Neural cell (in vitro differentiated cells): ENCODE data around the gene TMEM26.

Source experiments
- CTCF ChIP-seq: fragments of 450-650 bp; IDR thresholded peaks from 2 replicates; pipeline ENCODE4 v1.5.1; 2014; ENCODE audit warnings: antibody characterized with exemption, mild to moderate bottlenecking, moderate library complexity; ENCODE audit not compliant: poor library complexity, severe bottlenecking
- EP300 ChIP-seq: fragments of 450-650 bp; conservative IDR thresholded peaks from 2 replicates; pipeline ENCODE4 v1.6.1; 2014; ENCODE audit warnings: antibody characterized with exemption, mild to moderate bottlenecking, moderate library complexity; ENCODE audit not compliant: poor library complexity, severe bottlenecking
- EZH2 ChIP-seq: fragments of 200-600, 300-800 bp; shearing (Covaris generic), sonication (generic); IDR thresholded peaks from 2 replicates; pipeline ENCODE4 v1.6.1; 2014; ENCODE audit warnings: antibody characterized with exemption, low read length, borderline replicate concordance, mild to moderate bottlenecking; ENCODE audit not compliant: insufficient read depth, poor library complexity, severe bottlenecking
- POLR2AphosphoS5 ChIP-seq: IDR thresholded peaks from 2 replicates; pipeline ENCODE4 v1.6.1; 2012
- RAD21 ChIP-seq: fragments of 450-650 bp; conservative IDR thresholded peaks from 2 replicates; pipeline ENCODE4 v1.6.1; 2014; ENCODE audit warnings: antibody characterized with exemption, mild to moderate bottlenecking, moderate library complexity
- SMC3 ChIP-seq: fragments of 450-650 bp; conservative IDR thresholded peaks from 2 replicates; pipeline ENCODE4 v1.6.1; 2014; ENCODE audit warnings: antibody characterized with exemption, mild to moderate bottlenecking, moderate library complexity; ENCODE audit not compliant: poor library complexity
- TAF1 ChIP-seq: IDR thresholded peaks from 2 replicates; pipeline ENCODE4 v1.6.1; 2012; ENCODE audit warnings: low read depth
- TF ChIP-seq, protein P1 (sequence below): IDR thresholded peaks from 2 replicates; pipeline ENCODE4 v1.6.1; 2012; ENCODE audit warnings: borderline replicate concordance

- TF ChIP-seq POLR2AphosphoS5: no peak
- no peak for TF ChIP-seq EP300
- TF ChIP-seq CTCF: no peak
- TF ChIP-seq, protein P1, sequence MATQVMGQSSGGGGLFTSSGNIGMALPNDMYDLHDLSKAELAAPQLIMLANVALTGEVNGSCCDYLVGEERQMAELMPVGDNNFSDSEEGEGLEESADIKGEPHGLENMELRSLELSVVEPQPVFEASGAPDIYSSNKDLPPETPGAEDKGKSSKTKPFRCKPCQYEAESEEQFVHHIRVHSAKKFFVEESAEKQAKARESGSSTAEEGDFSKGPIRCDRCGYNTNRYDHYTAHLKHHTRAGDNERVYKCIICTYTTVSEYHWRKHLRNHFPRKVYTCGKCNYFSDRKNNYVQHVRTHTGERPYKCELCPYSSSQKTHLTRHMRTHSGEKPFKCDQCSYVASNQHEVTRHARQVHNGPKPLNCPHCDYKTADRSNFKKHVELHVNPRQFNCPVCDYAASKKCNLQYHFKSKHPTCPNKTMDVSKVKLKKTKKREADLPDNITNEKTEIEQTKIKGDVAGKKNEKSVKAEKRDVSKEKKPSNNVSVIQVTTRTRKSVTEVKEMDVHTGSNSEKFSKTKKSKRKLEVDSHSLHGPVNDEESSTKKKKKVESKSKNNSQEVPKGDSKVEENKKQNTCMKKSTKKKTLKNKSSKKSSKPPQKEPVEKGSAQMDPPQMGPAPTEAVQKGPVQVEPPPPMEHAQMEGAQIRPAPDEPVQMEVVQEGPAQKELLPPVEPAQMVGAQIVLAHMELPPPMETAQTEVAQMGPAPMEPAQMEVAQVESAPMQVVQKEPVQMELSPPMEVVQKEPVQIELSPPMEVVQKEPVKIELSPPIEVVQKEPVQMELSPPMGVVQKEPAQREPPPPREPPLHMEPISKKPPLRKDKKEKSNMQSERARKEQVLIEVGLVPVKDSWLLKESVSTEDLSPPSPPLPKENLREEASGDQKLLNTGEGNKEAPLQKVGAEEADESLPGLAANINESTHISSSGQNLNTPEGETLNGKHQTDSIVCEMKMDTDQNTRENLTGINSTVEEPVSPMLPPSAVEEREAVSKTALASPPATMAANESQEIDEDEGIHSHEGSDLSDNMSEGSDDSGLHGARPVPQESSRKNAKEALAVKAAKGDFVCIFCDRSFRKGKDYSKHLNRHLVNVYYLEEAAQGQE: no peak
- TF ChIP-seq RAD21: no peak
- no peak for TF ChIP-seq EZH2
- TF ChIP-seq SMC3: no peak
- TF ChIP-seq TAF1: no peak
Observed at GRCh38 chr10:61480208-61480607, 27.0 kb upstream of the TMEM26 start.
